K562 (cell line): ENCODE results near the gene UQCRC1. TPM values are rescaled to one million over a fixed set of nuclear protein-coding genes. Genes with fewer than 3 reads are reported as not detected.

ENCODE experiments used
- ARID1B ChIP-seq: fragments of 450-650 bp; IDR thresholded peaks from 2 replicates; pipeline ENCODE4 v1.6.1; 2016; ENCODE audit warnings: antibody characterized with exemption, mild to moderate bottlenecking, inconsistent platforms
- ATF3 ChIP-seq, 2 experiments: fragments of 450-650 bp in 1 of 2; sonication (generic) in 1 of 2; formaldehyde crosslinking in 1 of 2; IDR thresholded peaks in 1 of 2; conservative IDR thresholded peaks in 1 of 2; 2 replicates each; pipeline versions ENCODE4 v1.6.1 to v1.8.1; 2016 to 2023; ENCODE audit warnings: mild to moderate bottlenecking in 2 of 2, moderate library complexity in 2 of 2, inconsistent platforms in 1 of 2, missing genetic modification reagents in 1 of 2
- ATF7 ChIP-seq: fragments of 450-650 bp; IDR thresholded peaks from 2 replicates; pipeline ENCODE4 v1.7.1; 2014; ENCODE audit warnings: mild to moderate bottlenecking, moderate library complexity
- CTBP1 ChIP-seq: fragments of 450-650 bp; IDR thresholded peaks from 2 replicates; pipeline ENCODE4 v1.6.1; 2016; ENCODE audit warnings: borderline replicate concordance
- FOXM1 ChIP-seq, 2 experiments: fragments of 450-650 bp in 1 of 2; sonication (generic) in 1 of 2; formaldehyde crosslinking in 1 of 2; IDR thresholded peaks; 2 replicates each; pipeline versions ENCODE4 v1.6.1 to v1.9.0; 2017 to 2022; ENCODE audit warnings: low read depth in 2 of 2, mild to moderate bottlenecking in 2 of 2, missing genetic modification reagents in 1 of 2, moderate library complexity in 1 of 2
- HLTF ChIP-seq: fragments of 450-650 bp; IDR thresholded peaks from 2 replicates; pipeline ENCODE4 v1.6.1; 2016
- KAT7 ChIP-seq: sonication (generic); formaldehyde crosslinking; IDR thresholded peaks from 2 replicates; pipeline ENCODE4 v1.8.0; 2022; ENCODE audit warnings: missing genetic modification reagents, mild to moderate bottlenecking, borderline replicate concordance
- MITF ChIP-seq: IDR thresholded peaks from 2 replicates; pipeline ENCODE4 v1.6.1; 2014; ENCODE audit warnings: antibody characterized with exemption
- NR2C1 ChIP-seq, 2 experiments: fragments of 450-650 bp; IDR thresholded peaks; 2 replicates each; pipeline ENCODE4 v1.6.1; 2017; ENCODE audit warnings: mild to moderate bottlenecking in 2 of 2, antibody characterized with exemption in 1 of 2, inconsistent platforms in 1 of 2, missing compliant biosample characterization in 1 of 2, missing genetic modification characterization in 1 of 2
- NUFIP1 ChIP-seq: fragments of 450-650 bp; IDR thresholded peaks from 2 replicates; pipeline ENCODE4 v1.6.1; 2018; ENCODE audit not compliant: partially characterized antibody
- SAFB ChIP-seq: fragments of 200-400 bp; formaldehyde crosslinking; IDR thresholded peaks from 2 replicates; pipeline ENCODE4 v1.6.1; 2017; ENCODE audit warnings: low read depth, low read length, borderline replicate concordance
- SAP30 ChIP-seq: fragments of 200-600 bp; sonication (generic); IDR thresholded peaks from 2 replicates; pipeline ENCODE4 v1.6.1; 2012; ENCODE audit warnings: borderline replicate concordance, low read depth, mild to moderate bottlenecking, moderate library complexity, low read length, control low read depth, inconsistent platforms; ENCODE audit not compliant: insufficient read depth, poor library complexity, severe bottlenecking
- TCF15 ChIP-seq: fragments of 250-450 bp; sonication (Bioruptor Pico); IDR thresholded peaks from 2 replicates; pipeline ENCODE4 v1.8.0; 2022; ENCODE audit warnings: moderate library complexity, mild to moderate bottlenecking, inconsistent platforms
- TCFL5 ChIP-seq: fragments of 250-450 bp; sonication (Bioruptor Pico); conservative IDR thresholded peaks from 2 replicates; pipeline ENCODE4 v1.6.1; 2021; ENCODE audit warnings: mild to moderate bottlenecking, moderate library complexity, matching md5 sums
- THRB ChIP-seq: fragments of 450-650 bp; formaldehyde crosslinking; conservative IDR thresholded peaks from 2 replicates; pipeline ENCODE4 v1.4.0; 2022; ENCODE audit warnings: mild to moderate bottlenecking, missing genetic modification characterization
- YY1 ChIP-seq, 3 experiments: IDR thresholded peaks; 2 replicates each; pipeline ENCODE4 v1.6.1; 2011; ENCODE audit warnings: low read length in 2 of 3, mild to moderate bottlenecking in 2 of 3, moderate library complexity in 2 of 3, borderline replicate concordance in 1 of 3, control low read depth in 1 of 3, low read depth in 1 of 3; ENCODE audit not compliant: insufficient read depth in 3 of 3, insufficient replicate concordance in 2 of 3, control insufficient read depth in 1 of 3, insufficient read length in 1 of 3; ENCODE audit errors: extremely low read depth in 1 of 3
- ZC3H11A ChIP-seq: IDR thresholded peaks from 2 replicates; pipeline ENCODE4 v1.6.1; 2012; ENCODE audit warnings: low read depth, low read length, improper control_type of control experiment
- ZC3H4 ChIP-seq: sonication (generic); formaldehyde crosslinking; IDR thresholded peaks from 2 replicates; pipeline ENCODE4 v1.9.0; 2021; ENCODE audit warnings: missing genetic modification reagents, borderline replicate concordance
- ZSCAN29 ChIP-seq: fragments of 450-650 bp; IDR thresholded peaks from 2 replicates; pipeline ENCODE4 v1.6.1; 2017
- polyA plus RNA-seq, 8 experiments: library from polyadenylated mRNA; depleted of rRNA in 4 of 8; stranded (reverse) in 5 of 8; unstranded in 3 of 8; fragments of >200 nt; fragmentation: Nextera tagmentation in 2 of 8; fragmentation: Illumina TruSeq in 1 of 8; extraction: Ambion mirVana in 2 of 8; extraction: Trizol in 1 of 8; gene quantifications; 2 replicates each; pipeline versions ENCODE4 v1.2.1 to v1.2.3, GENCODE V29; 2011 to 2014; ENCODE audit warnings: inconsistent platforms in 1 of 8, missing spikeins in 1 of 8
- total RNA-seq, 7 experiments: library from RNA; depleted of rRNA in 6 of 7; stranded (reverse); fragments of >200 nt in 6 of 7; fragmentation: Illumina TruSeq in 2 of 7; extraction: Trizol in 2 of 7; gene quantifications; 2 replicates each; pipeline versions ENCODE4 v1.2.1 to v1.2.3, GENCODE V29; 2011 to 2021; ENCODE audit warnings: low replicate concordance in 1 of 7
- TF ChIP-seq, protein P1 (sequence below): sonication (generic); formaldehyde crosslinking; IDR thresholded peaks from 2 replicates; pipeline ENCODE4 v1.8.1; 2023; ENCODE audit warnings: mild to moderate bottlenecking, missing genetic modification reagents

Gene UQCRC1
- total and polyA plus RNA-seq, 9 of the 15 experiments (the other 6 are each of a cell fraction or from before 2014, with no cell fraction given), result 125 to 424 (median 268) TPM

DNA sequence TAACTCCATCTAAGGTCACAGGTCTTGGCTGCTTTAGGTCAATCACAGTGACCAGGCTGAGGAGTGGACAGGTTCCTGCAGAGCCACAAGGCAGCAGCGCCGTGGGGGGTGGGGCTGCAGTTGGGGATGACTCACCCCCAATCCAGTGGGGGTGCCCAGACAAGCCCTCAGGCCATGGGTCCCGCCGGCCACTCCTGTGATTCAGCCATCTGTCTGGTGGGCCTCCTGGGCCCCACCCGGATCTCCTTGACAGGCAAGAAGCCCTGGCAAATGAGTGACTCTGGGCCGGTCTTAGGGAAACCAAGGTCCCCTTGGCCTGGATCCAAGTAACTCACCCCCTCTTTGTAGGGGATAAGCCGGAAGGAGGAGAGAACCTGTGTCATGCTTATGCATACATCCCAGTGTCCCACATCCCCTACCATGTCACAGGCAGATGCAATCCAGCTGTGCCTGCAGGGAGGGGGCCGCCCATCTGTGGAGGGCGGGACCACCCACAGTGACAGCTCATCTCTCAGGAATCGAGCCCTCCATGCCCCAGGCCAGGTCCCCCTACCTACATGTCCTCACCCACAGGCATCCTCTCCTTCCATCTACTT, 13.8 kb downstream of the UQCRC1 start (continued):
- TF ChIP-seq MITF, result no peak
- TF ChIP-seq ARID1B, result peak; percentile 54
- TF ChIP-seq YY1 (IDR thresholded peaks at IDR 0.05; ENCODE audit: borderline replicate concordance in 1 of 3, control insufficient read depth in 1 of 3, extremely low read depth in 1 of 3, insufficient read depth in 3 of 3, insufficient read length in 1 of 3, insufficient replicate concordance in 2 of 3, low read depth in 1 of 3, low read length in 2 of 3), result no peak
- TF ChIP-seq, protein P1, sequence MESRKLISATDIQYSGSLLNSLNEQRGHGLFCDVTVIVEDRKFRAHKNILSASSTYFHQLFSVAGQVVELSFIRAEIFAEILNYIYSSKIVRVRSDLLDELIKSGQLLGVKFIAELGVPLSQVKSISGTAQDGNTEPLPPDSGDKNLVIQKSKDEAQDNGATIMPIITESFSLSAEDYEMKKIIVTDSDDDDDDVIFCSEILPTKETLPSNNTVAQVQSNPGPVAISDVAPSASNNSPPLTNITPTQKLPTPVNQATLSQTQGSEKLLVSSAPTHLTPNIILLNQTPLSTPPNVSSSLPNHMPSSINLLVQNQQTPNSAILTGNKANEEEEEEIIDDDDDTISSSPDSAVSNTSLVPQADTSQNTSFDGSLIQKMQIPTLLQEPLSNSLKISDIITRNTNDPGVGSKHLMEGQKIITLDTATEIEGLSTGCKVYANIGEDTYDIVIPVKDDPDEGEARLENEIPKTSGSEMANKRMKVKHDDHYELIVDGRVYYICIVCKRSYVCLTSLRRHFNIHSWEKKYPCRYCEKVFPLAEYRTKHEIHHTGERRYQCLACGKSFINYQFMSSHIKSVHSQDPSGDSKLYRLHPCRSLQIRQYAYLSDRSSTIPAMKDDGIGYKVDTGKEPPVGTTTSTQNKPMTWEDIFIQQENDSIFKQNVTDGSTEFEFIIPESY (CRISPR knock-in tag), result no peak
- no peak for TF ChIP-seq THRB
- no peak for TF ChIP-seq NR2C1 (IDR thresholded peaks at IDR 0.05)
- no peak for TF ChIP-seq NR2C1 (tag; IDR thresholded peaks at IDR 0.05)
- no peak for TF ChIP-seq ZC3H11A
- TF ChIP-seq ATF7, result 0 out of 2 replicates have a peak, but pooled peaks have one; percentile 35
- TF ChIP-seq HLTF, result no peak
- no peak for TF ChIP-seq FOXM1 (IDR thresholded peaks at IDR 0.05; ENCODE audit: low read depth)
- no peak for TF ChIP-seq FOXM1 (CRISPR knock-in tag; IDR thresholded peaks at IDR 0.05; ENCODE audit: low read depth)
- no peak for TF ChIP-seq TCF15 (CRISPR knock-in tag)
- TF ChIP-seq SAFB, result no peak
- TF ChIP-seq CTBP1, result 0 out of 2 replicates have a peak, but pooled peaks have one; percentile 19
- no peak for TF ChIP-seq NUFIP1
- TF ChIP-seq KAT7, result no peak
- no peak for TF ChIP-seq ZSCAN29
- no peak for TF ChIP-seq ZC3H4
- no peak for TF ChIP-seq TCFL5 (CRISPR knock-in tag)
- no peak for TF ChIP-seq SAP30
- TF ChIP-seq ATF3 (IDR thresholded peaks at IDR 0.05), result peak; percentile 93
- TF ChIP-seq ATF3 (CRISPR knock-in tag; conservative IDR thresholded peaks at IDR 0.05), result no peak
